ENCODE results near the gene HEXIM2.

HEXIM2 gene

GRCh38 chr17:45145035-45145389, 16.7 kb upstream of the HEXIM2 start:
- FAIRE-seq: no peak

- FAIRE-seq: no peak
Observed at GRCh38 chr17:45146166-45146565, 15.5 kb upstream of the HEXIM2 start.

- no peak for FAIRE-seq
Observed at GRCh38 chr17:45146592-45146889, 15.1 kb upstream of the HEXIM2 start.

GRCh38 chr17:45146890-45147580, 14.6 kb upstream of the HEXIM2 start:
- FAIRE-seq: no peak

GRCh38 chr17:45147581-45148182, 14.0 kb upstream of the HEXIM2 start:
- FAIRE-seq: no peak

GRCh38 chr17:45148183-45149036, 13.3 kb upstream of the HEXIM2 start, which contains the start of gene HEXIM1:
HEXIM1 (plus strand) TSS chr17:45148475; CDS start chr17:45149191, 716 bp downstream.
- peak; percentile 97 for FAIRE-seq

- FAIRE-seq: no peak
Observed at GRCh38 chr17:45149037-45149668, 12.5 kb upstream of the HEXIM2 start.

GRCh38 chr17:45149669-45150664, 11.7 kb upstream of the HEXIM2 start:
- no peak for FAIRE-seq

- no peak for FAIRE-seq
Observed at GRCh38 chr17:45150911-45151809, 10.5 kb upstream of the HEXIM2 start.

GRCh38 chr17:45155029-45155428, 6.6 kb upstream of the HEXIM2 start:
- FAIRE-seq: no peak

- no peak for FAIRE-seq
Observed at GRCh38 chr17:45155483-45155882, 6.2 kb upstream of the HEXIM2 start.

- FAIRE-seq: no peak
Observed at GRCh38 chr17:45156242-45156641, 5.4 kb upstream of the HEXIM2 start.

GRCh38 chr17:45160447-45161287, 1.0 kb upstream of the HEXIM2 start:
- no peak for FAIRE-seq

GRCh38 chr17:45162025-45162687, 481 bp downstream of the HEXIM2 start:
- no peak for FAIRE-seq

GRCh38 chr17:45164734-45165269, 3.1 kb downstream of the HEXIM2 start:
- FAIRE-seq: no peak

GRCh38 chr17:45168991-45169752, 7.5 kb downstream of the HEXIM2 start:
- no peak for FAIRE-seq

GRCh38 chr17:45170280-45170930, 8.7 kb downstream of the HEXIM2 start:
- FAIRE-seq: no peak

GRCh38 chr17:45170931-45171337, 9.3 kb downstream of the HEXIM2 start:
- FAIRE-seq: no peak

All from endometrium (tissue), 2 donors.